ENCODE measurements around the gene MGME1.

The MGME1 gene

DNA sequence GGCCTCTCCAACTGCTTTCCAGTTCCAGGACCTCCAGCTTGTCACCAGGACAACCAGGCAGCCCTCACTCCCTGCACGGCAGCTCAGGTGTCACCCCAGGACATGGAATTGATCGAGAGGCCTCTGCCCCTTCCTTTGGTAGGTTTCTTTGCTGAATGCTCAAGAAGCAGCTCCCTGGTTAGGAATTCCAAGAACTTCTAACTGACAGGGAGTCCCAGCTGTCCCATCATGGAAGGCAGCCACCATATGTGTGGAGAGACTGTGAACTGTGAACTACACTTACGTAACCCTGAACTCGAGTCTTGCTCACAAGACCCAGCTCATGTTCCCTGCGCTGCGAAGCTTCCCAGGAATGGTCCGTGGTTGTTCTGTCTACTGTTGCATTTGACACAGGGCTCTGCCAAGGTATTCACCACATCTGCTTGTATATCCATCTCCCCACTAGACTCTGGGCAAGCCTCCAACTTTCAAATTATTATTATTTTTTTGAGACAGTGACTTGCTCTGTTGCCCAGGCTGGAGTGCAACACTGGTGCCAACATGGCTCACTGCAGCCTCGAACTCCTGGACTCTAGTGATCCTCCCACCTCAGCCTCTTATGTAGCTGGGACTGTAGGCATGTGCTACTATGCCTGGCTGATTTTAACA, 35.7 kb downstream of the MGME1 start:
- no peak for DNase-seq (ENCODE audit: low spot score)
- Histone ChIP-seq H3K4me3 (no peak overlapping the region), H3K27ac (no peak overlapping the region)
- TF ChIP-seq CTCF (IDR thresholded peaks at IDR 0.05) = no peak

GRCh38 chr20:18005170-18005989, 36.6 kb downstream of the MGME1 start:
- DNase-seq (ENCODE audit: low spot score) = no peak
- no peak overlapping the region for H3K4me3 ChIP-seq
- no peak overlapping the region for H3K27ac ChIP-seq
- no peak for TF ChIP-seq CTCF (IDR thresholded peaks at IDR 0.05)

GRCh38 chr20:18005990-18006364, 37.2 kb downstream of the MGME1 start:
- Histone ChIP-seq H3K27ac (no peak overlapping the region), H3K4me3 (no peak overlapping the region)
- no peak for TF ChIP-seq CTCF (IDR thresholded peaks at IDR 0.05)
- DNase-seq (ENCODE audit: low spot score) = no peak

DNA sequence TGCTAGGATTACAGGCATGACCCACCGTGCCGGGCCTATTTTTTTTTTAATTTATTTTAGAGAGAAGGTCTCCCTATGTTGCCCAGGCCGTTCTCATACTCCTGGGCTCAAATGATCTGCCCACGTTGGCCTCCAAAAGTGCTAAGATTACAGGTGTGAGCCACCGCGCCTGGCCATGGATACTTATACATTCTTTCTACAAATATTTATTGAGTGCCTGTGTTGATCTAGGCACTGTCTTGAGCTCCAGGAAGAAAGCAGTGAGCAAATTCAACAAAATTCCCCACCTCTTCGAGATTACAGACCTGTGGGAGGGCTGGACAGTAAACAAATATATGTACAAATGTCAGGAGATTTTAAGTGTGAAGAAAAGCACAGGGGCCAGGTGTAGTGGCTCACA, 37.9 kb downstream of the MGME1 start:
- TF ChIP-seq CTCF (IDR thresholded peaks at IDR 0.05) = no peak
- H3K27ac ChIP-seq = no peak overlapping the region
- no peak for DNase-seq (ENCODE audit: low spot score)
- H3K4me3 ChIP-seq = no peak overlapping the region

- DNase-seq (ENCODE audit: low spot score) = no peak
- H3K27ac ChIP-seq = no peak overlapping the region
- no peak overlapping the region for H3K4me3 ChIP-seq
- TF ChIP-seq CTCF (IDR thresholded peaks at IDR 0.05) = no peak
Observed at GRCh38 chr20:18007534-18008292, 38.9 kb downstream of the MGME1 start.

DNA sequence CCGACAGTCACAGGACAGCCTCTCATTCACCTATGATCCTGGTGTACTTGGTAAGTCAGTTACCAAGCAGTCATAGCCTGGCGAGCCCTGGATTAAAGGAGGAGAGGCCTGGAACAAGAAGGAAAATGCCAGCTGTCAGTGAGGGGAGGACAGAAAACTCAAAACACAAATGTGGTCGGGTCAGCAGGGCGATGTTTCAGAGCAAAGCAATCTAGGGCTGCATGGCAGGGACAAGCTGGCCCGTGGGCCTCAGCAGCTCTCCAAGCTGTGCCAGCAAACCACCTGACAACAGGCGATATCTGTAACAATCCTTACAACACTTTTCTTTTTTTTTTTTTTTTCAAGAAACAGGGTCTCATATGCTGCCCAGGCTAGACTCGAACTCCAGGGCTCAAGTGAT, 40.3 kb downstream of the MGME1 start:
- TF ChIP-seq CTCF (IDR thresholded peaks at IDR 0.05) = no peak
- DNase-seq (ENCODE audit: low spot score) = no peak
- H3K4me3 ChIP-seq = no peak overlapping the region
- H3K27ac ChIP-seq = no peak overlapping the region
